Astrocyte (in vitro differentiated cells and primary cell): Measurements from ENCODE around the gene TMEM119. TPM values are rescaled to one million over a fixed set of nuclear protein-coding genes. Genes with fewer than 3 reads are reported as not detected.

Source experiments
- DNase-seq: peaks from one replicate; pipeline ENCODE4 v3.0.0-alpha.2; 2010; ENCODE audit warnings: low read depth
- FAIRE-seq: peaks from 2 replicates; lab custom pipeline; 2011; peaks lifted over from hg19 to GRCh38; lab: Jason Lieb, UNC
- H2AFZ ChIP-seq: 2 replicates; pipeline ENCODE4 v1.6.0; 2012; ENCODE audit warnings: low read depth, low read length, inconsistent platforms
- H3K27ac ChIP-seq: 2 replicates; pipeline ENCODE4 v1.5.1; 2011; ENCODE audit warnings: low read depth, low read length, inconsistent platforms
- H3K27me3 ChIP-seq: 2 replicates; pipeline ENCODE4 v1.6.0; 2011; ENCODE audit warnings: low read length, inconsistent platforms; ENCODE audit not compliant: insufficient read depth
- H3K36me3 ChIP-seq: 2 replicates; pipeline ENCODE4 v1.5.1; 2011; ENCODE audit warnings: low read length, inconsistent platforms; ENCODE audit not compliant: insufficient read depth
- H3K4me1 ChIP-seq: 2 replicates; pipeline ENCODE4 v1.5.1; 2011; ENCODE audit warnings: low read length, inconsistent platforms; ENCODE audit not compliant: insufficient read depth
- H3K4me2 ChIP-seq: 2 replicates; pipeline ENCODE4 v1.6.0; 2012; ENCODE audit warnings: low read length, inconsistent platforms
- H3K4me3 ChIP-seq: 2 replicates; pipeline ENCODE4 v1.5.1; 2011; ENCODE audit warnings: low read depth, mild to moderate bottlenecking, low read length, inconsistent platforms; ENCODE audit not compliant: insufficient read depth
- H3K79me2 ChIP-seq: 2 replicates; pipeline ENCODE4 v1.6.0; 2012; ENCODE audit warnings: mild to moderate bottlenecking, low read length, inconsistent platforms; ENCODE audit not compliant: insufficient read depth
- H3K9ac ChIP-seq: 2 replicates; pipeline ENCODE4 v1.6.0; 2012; ENCODE audit warnings: mild to moderate bottlenecking, low read length, inconsistent platforms
- H3K9me3 ChIP-seq: 2 replicates; pipeline ENCODE4 v1.5.1; 2012; ENCODE audit warnings: low read depth, mild to moderate bottlenecking, low read length, inconsistent platforms; ENCODE audit not compliant: insufficient read depth
- H4K20me1 ChIP-seq: 2 replicates; pipeline ENCODE4 v1.6.0; 2012; ENCODE audit warnings: low read length, inconsistent platforms; ENCODE audit not compliant: insufficient read depth
- H3K27ac Mint-ChIP-seq: one replicate; pipeline ENCODE4 v1.8.0; 2021; ENCODE audit warnings: mild to moderate bottlenecking, mixed read lengths; ENCODE audit not compliant: unreplicated experiment
- H3K27me3 Mint-ChIP-seq: one replicate; pipeline ENCODE4 v1.8.0; 2021; ENCODE audit warnings: low read depth, mixed read lengths; ENCODE audit not compliant: unreplicated experiment
- H3K36me3 Mint-ChIP-seq: one replicate; pipeline ENCODE4 v1.8.0; 2021; ENCODE audit warnings: low read depth, mixed read lengths; ENCODE audit not compliant: unreplicated experiment
- H3K4me1 Mint-ChIP-seq: one replicate; pipeline ENCODE4 v1.8.0; 2021; ENCODE audit warnings: low read depth, mixed read lengths; ENCODE audit not compliant: unreplicated experiment
- H3K4me3 Mint-ChIP-seq: one replicate; pipeline ENCODE4 v1.8.0; 2021; ENCODE audit warnings: mild to moderate bottlenecking, moderate library complexity, mixed read lengths; ENCODE audit not compliant: unreplicated experiment
- H3K9me3 Mint-ChIP-seq: one replicate; pipeline ENCODE4 v1.8.0; 2021; ENCODE audit warnings: mild to moderate bottlenecking, mixed read lengths; ENCODE audit not compliant: unreplicated experiment
- EZH2 ChIP-seq: IDR thresholded peaks from 2 replicates; pipeline ENCODE4 v1.6.1; 2012; ENCODE audit warnings: mild to moderate bottlenecking, low read length, inconsistent platforms; ENCODE audit not compliant: insufficient read depth
- total RNA-seq: library from RNA; stranded (reverse); gene quantifications from 2 replicates; pipeline ENCODE4 v1.2.1, GENCODE V29; 2021
- TF ChIP-seq, protein P1 (sequence below): IDR thresholded peaks from 2 replicates; pipeline ENCODE4 v1.5.1; 2011; ENCODE audit warnings: low read depth, mild to moderate bottlenecking, inconsistent platforms, low read length, moderate library complexity; ENCODE audit not compliant: insufficient read depth

TMEM119 gene
- total RNA-seq, 1 donor from 2014 or later: 0.91 TPM

DNA sequence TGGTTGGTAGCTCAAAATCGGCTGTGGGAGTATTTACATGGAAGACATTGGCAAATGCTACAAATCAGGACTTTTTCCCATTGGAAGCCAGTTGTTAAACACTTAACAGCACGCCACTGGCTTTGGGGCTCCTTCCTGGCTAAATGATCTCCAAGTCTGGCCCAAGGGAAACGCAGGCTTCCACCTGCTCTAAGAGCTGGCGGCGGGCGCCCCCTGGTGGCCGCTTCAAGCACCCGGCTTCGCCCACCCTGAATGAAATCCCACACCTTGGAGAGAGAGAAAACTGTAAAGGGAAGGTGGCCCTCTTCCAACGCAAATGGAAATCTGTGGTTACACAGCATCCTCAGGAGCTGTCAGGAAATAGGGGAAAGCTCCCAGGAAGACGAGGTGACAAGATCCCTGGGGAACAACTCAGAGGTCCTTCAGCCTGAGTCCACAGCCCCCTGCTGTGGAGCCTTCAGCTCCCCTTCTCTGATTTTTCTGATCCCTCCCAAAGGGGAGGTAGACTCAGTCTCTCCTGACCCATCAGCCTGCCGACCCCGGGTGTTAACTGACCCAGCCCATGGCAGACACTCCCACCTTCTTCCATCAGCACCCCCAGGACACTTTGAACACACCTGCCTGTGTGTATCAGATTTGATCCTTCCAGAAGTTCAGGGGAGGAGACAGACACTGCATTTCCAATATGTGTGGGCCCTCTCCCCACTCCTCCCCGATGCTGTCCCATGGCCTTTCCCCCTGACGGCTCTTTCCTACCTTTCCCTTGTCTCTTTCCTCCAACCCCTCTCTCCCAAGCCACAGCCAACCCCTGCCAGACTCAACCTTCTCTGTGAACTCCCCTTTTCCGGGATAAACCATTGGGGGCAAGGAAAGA, 20.4 kb upstream of the TMEM119 start:
- H3K4me3 ChIP-seq: no peak overlapping the region
- H3K9me3 ChIP-seq: peaks cover 4% of the 10 kb centered on the region
- no peak overlapping the region for H3K4me2 ChIP-seq
- no peaks in the 10 kb centered on the region for H3K27me3 Mint-ChIP-seq
- H3K9me3 Mint-ChIP-seq: peaks cover 5% of the 10 kb centered on the region
- peak overlapping the region; percentile 13 for H3K9ac ChIP-seq
- H3K27ac ChIP-seq: no peak overlapping the region
- H3K36me3 Mint-ChIP-seq: peaks cover 11% of the 10 kb centered on the region
- H3K27ac Mint-ChIP-seq: peak overlapping the region; percentile 82
- H3K4me1 Mint-ChIP-seq: peaks cover 20% of the 10 kb centered on the region
- DNase-seq (peak; percentile 57), FAIRE-seq (no peak)
- H4K20me1 ChIP-seq: no peaks in the 10 kb centered on the region
- no peak overlapping the region for H2AFZ ChIP-seq
- H3K79me2 ChIP-seq: no peaks in the 10 kb centered on the region
- no peak overlapping the region for H3K4me3 Mint-ChIP-seq
- TF ChIP-seq, protein P1, sequence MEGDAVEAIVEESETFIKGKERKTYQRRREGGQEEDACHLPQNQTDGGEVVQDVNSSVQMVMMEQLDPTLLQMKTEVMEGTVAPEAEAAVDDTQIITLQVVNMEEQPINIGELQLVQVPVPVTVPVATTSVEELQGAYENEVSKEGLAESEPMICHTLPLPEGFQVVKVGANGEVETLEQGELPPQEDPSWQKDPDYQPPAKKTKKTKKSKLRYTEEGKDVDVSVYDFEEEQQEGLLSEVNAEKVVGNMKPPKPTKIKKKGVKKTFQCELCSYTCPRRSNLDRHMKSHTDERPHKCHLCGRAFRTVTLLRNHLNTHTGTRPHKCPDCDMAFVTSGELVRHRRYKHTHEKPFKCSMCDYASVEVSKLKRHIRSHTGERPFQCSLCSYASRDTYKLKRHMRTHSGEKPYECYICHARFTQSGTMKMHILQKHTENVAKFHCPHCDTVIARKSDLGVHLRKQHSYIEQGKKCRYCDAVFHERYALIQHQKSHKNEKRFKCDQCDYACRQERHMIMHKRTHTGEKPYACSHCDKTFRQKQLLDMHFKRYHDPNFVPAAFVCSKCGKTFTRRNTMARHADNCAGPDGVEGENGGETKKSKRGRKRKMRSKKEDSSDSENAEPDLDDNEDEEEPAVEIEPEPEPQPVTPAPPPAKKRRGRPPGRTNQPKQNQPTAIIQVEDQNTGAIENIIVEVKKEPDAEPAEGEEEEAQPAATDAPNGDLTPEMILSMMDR: peak; percentile 93
- TF ChIP-seq EZH2: no peak
- H3K4me1 ChIP-seq: peaks cover 15% of the 10 kb centered on the region
- no peaks in the 10 kb centered on the region for H3K36me3 ChIP-seq
- no peaks in the 10 kb centered on the region for H3K27me3 ChIP-seq

DNA sequence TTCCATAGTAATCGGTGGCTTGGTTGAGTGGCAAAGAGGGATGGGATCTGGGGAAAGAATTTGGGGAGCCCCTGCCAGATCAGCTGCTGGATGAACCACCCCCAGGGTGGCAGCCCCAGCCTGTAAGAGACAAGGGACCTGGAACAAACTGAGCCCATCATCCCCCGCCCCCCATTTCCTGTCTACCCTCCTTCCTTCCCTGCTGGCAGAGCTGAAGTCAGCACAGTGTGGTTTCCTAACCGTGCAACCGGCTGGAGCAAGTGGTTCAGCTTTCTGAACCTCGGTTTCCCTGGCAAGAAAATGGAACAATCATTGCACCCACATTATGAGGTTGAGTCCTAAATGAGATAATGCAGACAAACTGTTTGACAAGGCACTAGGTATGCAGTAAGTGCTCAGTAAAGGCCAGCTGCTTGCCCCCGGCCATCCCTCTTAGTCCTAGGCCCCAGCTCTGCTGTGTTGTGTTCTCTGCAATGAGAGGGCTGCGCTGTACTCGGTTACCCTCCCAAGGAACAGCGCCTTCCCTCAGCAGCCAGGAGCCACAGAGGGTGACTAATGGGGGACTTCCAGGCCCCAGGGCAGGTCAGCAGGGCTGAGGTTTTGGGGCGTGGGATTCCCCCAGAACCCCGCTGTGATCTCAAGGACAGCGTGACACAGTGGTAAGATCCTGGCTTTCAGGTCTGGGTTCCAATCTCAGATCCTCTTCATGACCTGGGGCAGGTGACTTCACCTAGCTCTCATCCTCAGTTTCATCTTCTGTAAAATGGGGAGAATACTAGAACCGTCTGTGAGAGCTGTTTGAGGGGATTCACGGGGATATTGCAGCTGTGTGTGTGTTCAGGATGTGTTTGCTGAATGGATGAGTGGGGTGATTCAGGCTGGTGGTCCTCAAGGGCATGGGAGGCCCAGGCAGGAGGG, 19.3 kb upstream of the TMEM119 start:
- Mint-ChIP-seq H3K27me3 (no peaks in the 10 kb centered on the region), H3K36me3 (peaks cover 7% of the 10 kb centered on the region), H3K4me1 (peaks cover 23% of the 10 kb centered on the region), H3K27ac (no peak overlapping the region), H3K9me3 (peaks cover 5% of the 10 kb centered on the region), H3K4me3 (no peak overlapping the region)
- Histone ChIP-seq H3K9ac (no peak overlapping the region), H2AFZ (no peak overlapping the region), H3K79me2 (no peaks in the 10 kb centered on the region), H3K4me3 (no peak overlapping the region), H3K27ac (no peak overlapping the region), H3K27me3 (no peaks in the 10 kb centered on the region), H4K20me1 (no peaks in the 10 kb centered on the region), H3K4me2 (no peak overlapping the region), H3K4me1 (peaks cover 22% of the 10 kb centered on the region), H3K36me3 (no peaks in the 10 kb centered on the region), H3K9me3 (peaks cover 4% of the 10 kb centered on the region)
- peak; percentile 26 for DNase-seq
- no peak for FAIRE-seq
- TF ChIP-seq, protein P1: no peak
- no peak for TF ChIP-seq EZH2
